ENCODE data around the gene UPK3A. TPM values are rescaled to one million over a fixed set of nuclear protein-coding genes. Genes with fewer than 3 reads are reported as not detected.

UPK3A gene
- total and polyA plus RNA-seq, 10 of the 15 experiments (the other 5 are each of a cell fraction or from before 2014, with no cell fraction given): not detected

- TF ChIP-seq ELK1 (IDR thresholded peaks at IDR 0.05; ENCODE audit: low read depth, low read length) (no peak), EP300 (IDR thresholded peaks at IDR 0.05; ENCODE audit: borderline replicate concordance in 1 of 2, control insufficient read depth in 1 of 2, low read depth in 2 of 2, low read length in 2 of 2) (no peak), ETV6 (conservative IDR thresholded peaks at IDR 0.05 in 1 of 2, IDR thresholded peaks at IDR 0.05 in 1 of 2; ENCODE audit: borderline replicate concordance in 1 of 2, low read depth in 1 of 2) (no peak), BRCA1 (IDR thresholded peaks at IDR 0.05; ENCODE audit: low read depth, low read length) (no peak), NR2F1 (conservative IDR thresholded peaks at IDR 0.05) (no peak), FOXK2 (IDR thresholded peaks at IDR 0.05) (no peak), ZBTB11 (CRISPR knock-in tag; IDR thresholded peaks at IDR 0.05) (no peak), ZZZ3 (IDR thresholded peaks at IDR 0.05; ENCODE audit: control insufficient read depth, insufficient read length, low read depth) (no peak), SMARCA5 (IDR thresholded peaks at IDR 0.05) (no peak), ATF3 (IDR thresholded peaks at IDR 0.05; ENCODE audit: borderline replicate concordance, extremely low read depth, low read depth, low read length) (no peak), USF1 (IDR thresholded peaks at IDR 0.05; ENCODE audit: borderline replicate concordance, extremely low read length, insufficient read depth, low read depth, low read length) (no peak), WRNIP1 (IDR thresholded peaks at IDR 0.05; ENCODE audit: borderline replicate concordance, low read depth, low read length) (no peak), KAT2A (conservative IDR thresholded peaks at IDR 0.05; ENCODE audit: control insufficient read depth, low read depth, low read length) (no peak)
- intact Hi-C loops (cut with micrococcal nuclease; ENCODE audit: unreplicated experiment): loop anchor here (5.0 kb wide), 1 partner anchor 72 kb away; no protein-coding TSS in a partner anchor
- Histone ChIP-seq H2AFZ (ENCODE audit: control insufficient read depth, low read depth, low read length) (no peak overlapping the region), H3K79me2 (ENCODE audit: control insufficient read depth, insufficient read depth, low read length) (peaks cover 56% of the 10 kb centered on the region), H3K4me1 (ENCODE audit: control insufficient read depth, insufficient read depth, low read length) (peaks cover 53% of the 10 kb centered on the region), H3K4me3 (peak overlapping the region; percentile 88), H3K27me3 (replicated peaks in 1 of 2; ENCODE audit: control insufficient read depth in 2 of 2, insufficient read depth in 2 of 2, low read length in 1 of 2) (no peaks in the 10 kb centered on the region), H3K9me3 (replicated peaks; ENCODE audit: control insufficient read depth, insufficient read depth, low read length) (no peaks in the 10 kb centered on the region), H3K27ac (ENCODE audit: control insufficient read depth, insufficient read depth) (peak overlapping the region; percentile 64), H3K9ac (ENCODE audit: control insufficient read depth, insufficient read depth, low read length) (peak overlapping the region; percentile 73), H3K4me2 (ENCODE audit: control insufficient read depth, insufficient read depth) (peak overlapping the region; percentile 88), H4K20me1 (ENCODE audit: control insufficient read depth, insufficient read depth) (no peaks in the 10 kb centered on the region), H3K36me3 (ENCODE audit: control insufficient read depth in 2 of 2, insufficient read depth in 2 of 2, low read length in 1 of 2) (peaks cover 0 to 3% of the 10 kb centered on the region in 2 experiments; a peak in 1 of 4 replicates)
- FAIRE-seq (no peak), DNase-seq (ENCODE audit: low read depth, low spot score) (no peak), ATAC-seq (no peak)
- ChIA-PET CTCF (no interaction called here), SMC1A (ENCODE audit: uncharacterized antibody, unreplicated experiment) (no interaction called here), POLR2A (no interaction called here), RAD21 (ENCODE audit: unreplicated experiment) (interaction anchor here (1.6 kb wide), 1 partner anchor 9 kb away, joined by 3 read pairs; no protein-coding TSS in a partner anchor)
- 23% methylated on average over 8 of the region's 8 CpGs for WGBS (ENCODE audit: insufficient coverage, insufficient replicate concordance, low lambda C conversion rate, missing lambda C conversion rate)
- in situ Hi-C loops (cut with MboI): no loop called here
- BruUV-seq (replicated peaks): no TSS peak
Observed at GRCh38 chr22:45239681-45240051, 45.1 kb upstream of the UPK3A start.
